Keratinocyte (primary cell): ENCODE results near the gene RNPS1.

Experiments used
- CTCF ChIP-seq, 3 experiments: IDR thresholded peaks in 1 of 3; conservative IDR thresholded peaks in 1 of 3; optimal IDR thresholded peaks in 1 of 3; 2 replicates in 2 of 3; 3 replicates in 1 of 3; pipeline versions ENCODE3 to v1.5.1; 2011; ENCODE audit warnings: low read length in 3 of 3, mild to moderate bottlenecking in 3 of 3, moderate library complexity in 2 of 3, control low read depth in 1 of 3, inconsistent platforms in 1 of 3; ENCODE audit not compliant: insufficient read depth in 2 of 3; ENCODE audit errors: extremely low read depth in 1 of 3
- EZH2 ChIP-seq: IDR thresholded peaks from one replicate; pipeline ENCODE4 v1.6.1; 2012; ENCODE audit warnings: inconsistent platforms, mild to moderate bottlenecking, low read length, moderate library complexity

GRCh38 chr16:2273931-2274330 lies 6.0 kb upstream of the RNPS1 start:
- TF ChIP-seq CTCF (optimal IDR thresholded peaks at IDR 0.05 in 1 of 3, IDR thresholded peaks at IDR 0.05 in 1 of 3, conservative IDR thresholded peaks at IDR 0.05 in 1 of 3; ENCODE audit: extremely low read depth in 1 of 3, insufficient read depth in 2 of 3, low read length in 3 of 3) (no peak), EZH2 (no peak)
